Measurements from ENCODE around the gene USO1. TPM values are rescaled to one million over a fixed set of nuclear protein-coding genes. Genes with fewer than 3 reads are reported as not detected.

The USO1 gene
- total and polyA plus RNA-seq, 2 donors (not counting 3 experiments of a cell fraction or from before 2014, with no cell fraction given) = 29.1 to 66.0 TPM

DNA sequence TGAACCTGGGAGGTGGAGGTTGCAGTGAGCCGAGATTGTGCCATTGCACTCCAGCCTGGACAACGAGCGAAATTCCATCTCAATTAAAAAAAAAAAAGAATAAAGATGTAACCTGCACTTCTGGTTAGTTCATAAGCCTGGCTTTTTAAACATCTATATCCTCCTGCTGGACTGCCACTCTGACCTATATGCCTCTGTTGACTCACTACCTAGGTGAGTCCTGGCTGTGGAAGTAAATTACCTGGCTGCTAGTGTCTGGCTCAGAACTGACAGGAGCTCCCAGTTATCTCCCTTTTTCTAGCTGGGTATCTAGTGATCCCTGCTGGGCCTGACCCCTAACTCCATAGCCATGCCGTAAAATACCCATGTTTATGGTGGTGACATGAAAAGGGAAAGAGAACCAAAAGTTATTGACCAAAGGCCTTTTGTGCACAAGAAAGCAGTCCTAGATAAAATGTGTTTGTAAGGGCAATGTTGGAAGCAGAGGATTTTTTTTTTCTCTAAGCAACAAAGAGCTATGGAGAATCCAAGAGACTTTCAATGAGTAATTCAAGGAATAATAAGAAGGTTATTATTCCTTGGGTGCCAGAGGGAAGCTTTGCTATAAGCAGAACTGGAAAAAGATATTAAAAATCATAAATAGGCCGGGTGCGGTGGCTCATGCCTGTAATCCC, 40.8 kb upstream of the USO1 start:
- H3K27ac ChIP-seq (ENCODE audit: insufficient read depth, low read depth, low read length) = no peak overlapping the region
- H3K27me3 ChIP-seq (ENCODE audit: control insufficient read depth in 2 of 2, insufficient read depth in 2 of 2, low read length in 2 of 2) = no peaks in the 10 kb centered on the region
- H2AFZ ChIP-seq (ENCODE audit: low read depth, low read length) = no peak overlapping the region
- no peaks in the 10 kb centered on the region for H3K9me3 ChIP-seq (replicated peaks; ENCODE audit: control insufficient read depth, insufficient read depth, low read length)
- DNase-seq (ENCODE audit: low read depth, low spot score) = no peak
- dilution Hi-C loops (cut with MboI; ENCODE audit: extremely low pct_ligation_motif_present, low sequenced_read_pairs) = no loop called here
- H3K79me2 ChIP-seq (ENCODE audit: control insufficient read depth, insufficient read depth, low read length) = no peaks in the 10 kb centered on the region
- no peaks in the 10 kb centered on the region for H4K20me1 ChIP-seq (replicated peaks; ENCODE audit: control insufficient read depth, extremely low read depth, insufficient read depth, low read length)
- H3K9me1 ChIP-seq (replicated peaks; ENCODE audit: control insufficient read depth, extremely low read depth, insufficient read depth, low read length) = no peaks in the 10 kb centered on the region
- POLR2A ChIA-PET = no interaction called here
- no peak overlapping the region for H3K4me2 ChIP-seq (ENCODE audit: insufficient read depth, low read length)
- no peak overlapping the region for H3K4me3 ChIP-seq (replicated peaks in 1 of 3; ENCODE audit: insufficient read depth in 1 of 3, low read depth in 1 of 3, low read length in 3 of 3)
- no TSS peak for BruUV-seq (replicated peaks)
- no peak for FAIRE-seq
- H3K4me1 ChIP-seq (ENCODE audit: control insufficient read depth, extremely low read depth, insufficient read depth, low read length) = no peaks in the 10 kb centered on the region
- intact Hi-C loops (cut with micrococcal nuclease) = no loop called here
- no peak overlapping the region for H3K9ac ChIP-seq (replicated peaks; ENCODE audit: extremely low read depth, insufficient read depth, low read length)
- no peak for TF ChIP-seq FOS (IDR thresholded peaks at IDR 0.05; ENCODE audit: borderline replicate concordance, insufficient read depth, low read length)
- H3K36me3 ChIP-seq (ENCODE audit: control insufficient read depth in 2 of 2, extremely low read depth in 1 of 2, insufficient read depth in 2 of 2, low read length in 2 of 2) = no peaks in the 10 kb centered on the region
- CTCF ChIA-PET = interaction anchor here (1.2 to 2.0 kb wide), 2 partner anchors 9 to 10 kb away, joined by 4 to 6 read pairs; partner anchors contain the start of gene G3BP2

DNA sequence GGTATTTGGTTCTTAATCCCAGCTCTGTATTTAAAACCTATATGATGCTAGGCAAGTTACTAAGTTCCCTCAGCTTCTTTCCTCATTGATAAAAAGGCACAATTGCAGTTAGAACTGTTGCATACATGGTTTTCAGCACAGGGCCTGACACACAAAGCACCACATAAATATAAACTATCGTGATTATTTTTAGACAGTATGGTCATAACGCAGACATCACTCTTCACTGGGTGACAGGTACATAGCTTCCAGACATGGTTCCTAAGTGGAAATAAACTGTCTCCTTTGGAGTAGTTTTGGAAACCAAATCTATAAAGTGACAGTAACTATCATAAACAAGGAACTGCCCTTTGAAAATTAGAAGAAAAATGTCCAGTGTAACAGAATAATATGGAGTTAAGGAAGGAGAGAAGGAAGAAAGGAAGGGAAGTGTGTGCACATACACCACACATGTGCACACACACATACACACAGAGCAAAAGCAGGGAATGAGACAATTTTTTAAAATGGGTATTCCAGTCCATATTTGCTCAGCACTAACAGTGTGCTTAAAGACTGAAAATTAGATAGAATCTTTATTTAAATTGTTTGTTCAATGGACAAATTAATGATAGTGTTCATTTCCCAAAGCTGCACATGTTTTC, 38.7 kb upstream of the USO1 start:
- Histone ChIP-seq H3K9me3 (replicated peaks; ENCODE audit: control insufficient read depth, insufficient read depth, low read length) (no peaks in the 10 kb centered on the region), H3K4me2 (ENCODE audit: insufficient read depth, low read length) (no peak overlapping the region), H3K36me3 (ENCODE audit: control insufficient read depth in 2 of 2, extremely low read depth in 1 of 2, insufficient read depth in 2 of 2, low read length in 2 of 2) (no peaks in the 10 kb centered on the region), H3K4me1 (ENCODE audit: control insufficient read depth, extremely low read depth, insufficient read depth, low read length) (no peaks in the 10 kb centered on the region), H3K4me3 (replicated peaks in 1 of 3; ENCODE audit: insufficient read depth in 1 of 3, low read depth in 1 of 3, low read length in 3 of 3) (no peak overlapping the region), H3K79me2 (ENCODE audit: control insufficient read depth, insufficient read depth, low read length) (no peaks in the 10 kb centered on the region), H3K9ac (replicated peaks; ENCODE audit: extremely low read depth, insufficient read depth, low read length) (no peak overlapping the region), H4K20me1 (replicated peaks; ENCODE audit: control insufficient read depth, extremely low read depth, insufficient read depth, low read length) (no peaks in the 10 kb centered on the region), H3K27me3 (ENCODE audit: control insufficient read depth in 2 of 2, insufficient read depth in 2 of 2, low read length in 2 of 2) (no peaks in the 10 kb centered on the region), H2AFZ (ENCODE audit: low read depth, low read length) (no peak overlapping the region), H3K9me1 (replicated peaks; ENCODE audit: control insufficient read depth, extremely low read depth, insufficient read depth, low read length) (no peaks in the 10 kb centered on the region), H3K27ac (ENCODE audit: insufficient read depth, low read depth, low read length) (no peak overlapping the region)
- TF ChIP-seq, protein P1, sequence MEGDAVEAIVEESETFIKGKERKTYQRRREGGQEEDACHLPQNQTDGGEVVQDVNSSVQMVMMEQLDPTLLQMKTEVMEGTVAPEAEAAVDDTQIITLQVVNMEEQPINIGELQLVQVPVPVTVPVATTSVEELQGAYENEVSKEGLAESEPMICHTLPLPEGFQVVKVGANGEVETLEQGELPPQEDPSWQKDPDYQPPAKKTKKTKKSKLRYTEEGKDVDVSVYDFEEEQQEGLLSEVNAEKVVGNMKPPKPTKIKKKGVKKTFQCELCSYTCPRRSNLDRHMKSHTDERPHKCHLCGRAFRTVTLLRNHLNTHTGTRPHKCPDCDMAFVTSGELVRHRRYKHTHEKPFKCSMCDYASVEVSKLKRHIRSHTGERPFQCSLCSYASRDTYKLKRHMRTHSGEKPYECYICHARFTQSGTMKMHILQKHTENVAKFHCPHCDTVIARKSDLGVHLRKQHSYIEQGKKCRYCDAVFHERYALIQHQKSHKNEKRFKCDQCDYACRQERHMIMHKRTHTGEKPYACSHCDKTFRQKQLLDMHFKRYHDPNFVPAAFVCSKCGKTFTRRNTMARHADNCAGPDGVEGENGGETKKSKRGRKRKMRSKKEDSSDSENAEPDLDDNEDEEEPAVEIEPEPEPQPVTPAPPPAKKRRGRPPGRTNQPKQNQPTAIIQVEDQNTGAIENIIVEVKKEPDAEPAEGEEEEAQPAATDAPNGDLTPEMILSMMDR (IDR thresholded peaks at IDR 0.05; ENCODE audit: extremely low read depth in 1 of 2, insufficient read depth in 1 of 2, low read depth in 1 of 2, low read length in 2 of 2) = no peak
- TF ChIP-seq POLR2A (IDR thresholded peaks at IDR 0.05; ENCODE audit: low read depth, low read length) (no peak), POLR2AphosphoS5 (IDR thresholded peaks at IDR 0.05; ENCODE audit: insufficient read depth, low read depth, low read length) (no peak), GATA2 (IDR thresholded peaks at IDR 0.05; ENCODE audit: insufficient read depth, insufficient read length, low read depth, low read length) (no peak), EZH2 (IDR thresholded peaks at IDR 0.05; ENCODE audit: borderline replicate concordance, low read depth, low read length, severe bottlenecking) (no peak), MYC (IDR thresholded peaks at IDR 0.05; ENCODE audit: low read depth, low read length) (no peak)
- POLR2A ChIA-PET = no interaction called here
- dilution Hi-C loops (cut with MboI; ENCODE audit: extremely low pct_ligation_motif_present, low sequenced_read_pairs) (no loop called here), intact Hi-C loops (cut with micrococcal nuclease) (no loop called here)
- BruUV-seq (replicated peaks) = no TSS peak
- DNase-seq (ENCODE audit: low read depth, low spot score) (no peak), FAIRE-seq (no peak)
- CTCF ChIA-PET = interaction anchor here (1.4 kb wide), 1 partner anchor 39 kb away, joined by 4 read pairs; the partner anchor contains the start of gene USO1
